WI38 (cell line): ENCODE data around the gene NKX6-2.

ENCODE experiments used
- H3K4me3 ChIP-seq: 2 replicates; pipeline ENCODE4 v1.5.1; 2011; ENCODE audit warnings: low read depth, mild to moderate bottlenecking, control low read depth, low read length
- TF ChIP-seq, protein P1 (sequence below): IDR thresholded peaks from 2 replicates; pipeline ENCODE4 v1.5.1; 2012; ENCODE audit warnings: low read depth, mild to moderate bottlenecking, control low read depth, low read length

NKX6-2 gene

DNA sequence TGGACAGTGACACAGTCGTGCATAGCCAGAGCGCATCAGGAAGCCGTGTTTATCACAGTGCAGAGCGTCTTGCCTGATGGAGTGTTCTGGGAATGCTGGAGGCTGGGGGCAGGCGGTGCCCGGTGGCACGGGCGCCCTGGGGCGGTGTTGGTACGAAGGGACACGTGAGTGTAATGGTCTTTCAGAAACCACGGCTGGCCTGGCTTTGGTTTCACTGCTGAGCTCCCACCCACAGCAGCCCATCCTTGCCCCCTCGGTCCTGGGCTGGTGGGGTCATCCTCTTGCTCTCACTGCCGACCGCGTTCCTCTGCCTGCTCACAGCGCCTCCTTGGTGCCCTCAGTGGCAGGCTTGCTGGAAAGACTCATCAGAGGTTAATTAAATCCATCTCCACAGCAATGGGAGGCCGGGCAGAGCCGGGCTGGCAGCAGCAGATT is 50.6 kb downstream of the NKX6-2 start:
- no peak overlapping the region for H3K4me3 ChIP-seq
- TF ChIP-seq, protein P1, sequence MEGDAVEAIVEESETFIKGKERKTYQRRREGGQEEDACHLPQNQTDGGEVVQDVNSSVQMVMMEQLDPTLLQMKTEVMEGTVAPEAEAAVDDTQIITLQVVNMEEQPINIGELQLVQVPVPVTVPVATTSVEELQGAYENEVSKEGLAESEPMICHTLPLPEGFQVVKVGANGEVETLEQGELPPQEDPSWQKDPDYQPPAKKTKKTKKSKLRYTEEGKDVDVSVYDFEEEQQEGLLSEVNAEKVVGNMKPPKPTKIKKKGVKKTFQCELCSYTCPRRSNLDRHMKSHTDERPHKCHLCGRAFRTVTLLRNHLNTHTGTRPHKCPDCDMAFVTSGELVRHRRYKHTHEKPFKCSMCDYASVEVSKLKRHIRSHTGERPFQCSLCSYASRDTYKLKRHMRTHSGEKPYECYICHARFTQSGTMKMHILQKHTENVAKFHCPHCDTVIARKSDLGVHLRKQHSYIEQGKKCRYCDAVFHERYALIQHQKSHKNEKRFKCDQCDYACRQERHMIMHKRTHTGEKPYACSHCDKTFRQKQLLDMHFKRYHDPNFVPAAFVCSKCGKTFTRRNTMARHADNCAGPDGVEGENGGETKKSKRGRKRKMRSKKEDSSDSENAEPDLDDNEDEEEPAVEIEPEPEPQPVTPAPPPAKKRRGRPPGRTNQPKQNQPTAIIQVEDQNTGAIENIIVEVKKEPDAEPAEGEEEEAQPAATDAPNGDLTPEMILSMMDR: no peak

DNA sequence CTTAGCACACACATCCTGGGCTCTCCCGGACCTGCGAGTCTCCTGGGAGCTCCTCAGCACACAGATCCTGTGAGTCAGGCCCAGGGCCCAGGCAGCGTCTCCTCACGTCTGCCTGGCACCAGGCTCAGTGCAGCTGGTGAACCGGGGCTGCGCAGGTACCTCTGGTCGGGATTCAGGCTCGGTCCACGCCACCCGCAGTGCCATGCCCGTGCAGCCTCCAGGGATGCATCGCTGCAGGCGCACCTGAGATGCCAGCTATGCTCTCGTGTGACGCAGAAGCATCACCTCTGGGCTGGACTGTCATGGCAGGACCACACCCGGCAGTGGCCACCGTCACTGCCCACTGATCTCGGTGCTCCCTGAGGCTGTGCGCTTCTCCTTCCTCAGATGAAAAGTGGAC is 52.0 kb downstream of the NKX6-2 start:
- no peak overlapping the region for H3K4me3 ChIP-seq

More for the DNA sequence above, 52.0 kb downstream of the NKX6-2 start:
- TF ChIP-seq, protein P1: no peak
